COLO668 (cell line): Measurements from ENCODE around the gene SEPTIN7.

Source experiments
- DNase-seq: peaks from one replicate; lab custom pipeline; 2025; ENCODE audit not compliant: unreplicated experiment; lab: John Stamatoyannopoulos, UW

Gene SEPTIN7

DNA sequence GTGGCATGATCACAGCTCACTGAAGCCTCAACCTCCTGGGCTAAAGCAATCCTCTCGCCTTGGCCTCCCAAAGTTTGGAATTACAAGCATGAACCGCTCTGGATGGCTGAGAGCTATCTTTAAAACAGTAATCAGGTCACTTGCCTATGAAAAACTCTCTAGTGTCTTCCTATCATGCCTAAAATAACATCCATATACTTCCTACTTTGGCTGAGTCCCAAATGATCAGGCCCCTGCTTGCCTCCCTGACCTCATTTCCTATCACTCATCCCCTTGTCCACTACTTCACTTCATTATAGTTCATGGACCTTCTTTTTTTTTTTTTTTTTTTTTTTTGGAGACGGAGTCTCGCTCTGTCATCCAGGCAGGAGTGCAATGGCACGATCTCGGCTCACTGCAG lies 28.0 kb downstream of the SEPTIN7 start:
- DNase-seq = no peak

DNA sequence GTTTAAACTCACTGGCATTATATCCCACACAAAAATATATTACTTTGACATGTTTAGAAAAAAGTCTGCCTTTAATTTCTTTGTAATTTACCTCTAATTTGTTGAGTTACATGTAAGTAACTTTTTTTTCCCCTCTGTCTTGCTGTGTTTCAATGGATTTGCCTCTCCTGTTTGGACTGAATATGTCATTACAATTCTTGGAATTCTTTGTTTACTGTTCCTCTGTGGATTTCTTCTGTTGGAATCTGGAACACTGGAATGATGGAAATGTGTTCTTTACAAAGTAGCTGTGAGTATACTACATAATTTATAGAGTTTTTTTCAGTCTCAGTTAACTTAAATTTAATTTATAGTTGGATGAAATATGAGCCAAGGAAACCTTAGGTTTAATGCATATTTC lies 30.4 kb downstream of the SEPTIN7 start:
- no peak for DNase-seq

GRCh38 chr7:35839860-35840854 lies 39.3 kb downstream of the SEPTIN7 start:
- DNase-seq = no peak

DNA sequence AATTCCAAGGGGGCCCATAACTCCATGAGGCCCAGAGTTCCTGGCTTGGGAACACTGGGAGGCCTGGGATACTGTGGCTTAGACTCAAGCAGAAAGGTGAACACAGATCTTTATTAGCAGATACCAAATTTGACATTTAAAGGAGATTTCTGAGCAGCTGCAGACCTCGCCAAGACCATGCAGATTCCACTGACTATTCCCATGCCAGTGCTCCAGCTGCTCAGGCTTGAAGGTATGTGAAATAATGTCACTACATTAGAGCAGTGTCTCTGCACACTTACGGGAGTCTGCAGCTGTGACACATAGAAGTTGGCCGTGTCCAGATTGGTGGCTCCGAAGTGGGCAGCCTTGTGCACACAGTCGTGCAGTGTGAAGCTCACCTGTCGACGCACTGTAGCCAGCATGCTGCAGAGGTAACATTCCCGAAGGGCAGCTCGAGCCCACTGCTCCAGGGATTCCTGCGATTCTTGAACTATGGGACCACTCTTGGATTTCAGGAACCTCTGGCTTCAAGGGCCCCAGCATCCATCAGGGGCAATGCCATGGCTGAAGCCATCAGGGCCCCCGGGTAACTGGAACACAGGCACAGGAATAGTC lies 46.1 kb downstream of the SEPTIN7 start:
- no peak for DNase-seq

- DNase-seq = no peak
These were observed 47.9 kb downstream of the SEPTIN7 start for GRCh38 chr7:35848725-35849124.

DNA sequence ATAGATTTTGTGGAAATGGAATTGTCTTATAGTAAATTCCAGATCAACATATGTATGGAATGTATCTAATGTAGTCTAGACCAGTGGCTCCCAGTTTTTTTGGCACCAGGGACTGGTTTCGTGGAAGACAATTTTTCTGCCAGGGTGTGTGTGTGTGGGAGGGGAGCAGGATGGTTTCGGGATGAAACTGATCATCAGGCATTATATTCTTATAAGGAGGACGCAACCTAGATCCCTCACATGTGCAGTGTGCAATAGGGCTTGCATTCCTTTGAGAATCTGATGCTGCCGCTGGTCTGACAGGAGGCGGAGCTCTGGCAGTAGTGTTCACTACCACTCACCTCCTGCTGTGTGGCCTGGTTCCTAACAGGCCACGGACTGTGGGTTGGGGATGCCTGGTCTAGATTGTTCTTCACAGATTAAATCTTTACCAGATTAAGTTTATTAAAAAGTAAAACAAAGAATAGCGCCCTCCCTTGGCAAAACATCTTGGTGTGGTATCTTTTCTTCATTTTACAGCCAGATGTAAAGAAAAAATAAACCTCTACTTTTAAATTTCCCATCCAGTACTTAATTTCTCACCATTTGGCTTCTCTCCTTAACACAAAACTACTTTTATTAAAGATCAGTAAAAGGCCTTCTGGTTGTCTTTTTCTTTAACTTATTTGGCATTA lies 48.4 kb downstream of the SEPTIN7 start:
- no peak for DNase-seq

GRCh38 chr7:35849954-35850353 lies 49.1 kb downstream of the SEPTIN7 start:
- DNase-seq = no peak
